Measurements from ENCODE around the gene SLC12A8. TPM values are rescaled to one million over a fixed set of nuclear protein-coding genes. Genes with fewer than 3 reads are reported as not detected.

SLC12A8 gene
- total and polyA plus RNA-seq, 2 experiments from 2014 or later = 3.4 to 7.8 TPM

DNA sequence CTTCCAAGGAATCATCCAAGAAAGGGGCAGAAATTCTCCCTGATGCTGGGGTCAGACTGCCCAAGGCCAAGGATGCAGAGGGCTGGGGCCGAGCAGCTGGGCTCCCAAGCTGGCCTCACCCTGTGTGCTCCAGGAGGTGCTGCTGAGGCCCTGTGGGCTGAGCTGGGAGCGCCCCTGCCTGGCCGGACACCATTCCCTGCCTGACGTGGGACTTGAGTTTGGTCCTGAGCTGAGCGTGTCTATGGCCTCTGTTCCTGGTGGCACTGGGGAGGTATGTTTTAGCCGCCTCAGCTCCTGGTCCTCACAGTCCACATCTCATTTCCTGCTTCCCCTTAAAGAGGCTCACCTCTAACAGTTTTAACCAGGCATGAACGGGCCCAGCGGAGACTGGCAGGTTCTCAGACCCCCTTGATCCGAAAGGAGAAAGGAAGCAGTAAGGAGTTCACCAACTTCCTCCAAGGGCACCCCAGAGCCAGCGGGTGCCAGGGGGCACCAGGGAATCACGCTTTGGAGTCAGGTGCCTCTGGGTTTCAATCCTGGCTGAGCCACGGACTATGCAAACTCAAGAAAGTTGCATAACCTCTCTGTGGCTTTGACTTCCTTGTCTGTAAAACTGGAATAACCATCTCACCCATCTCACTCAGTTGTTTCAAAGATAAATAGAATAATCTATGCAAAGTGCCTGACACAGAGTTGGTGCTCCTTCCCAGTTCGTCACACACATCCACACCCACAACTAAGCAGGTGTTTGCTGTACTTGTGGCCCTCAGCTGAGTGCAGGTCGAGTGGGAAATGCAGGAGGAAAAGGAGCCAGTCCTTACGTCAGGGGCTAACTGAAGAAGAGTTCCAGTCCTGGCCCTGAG is 48.6 kb downstream of the SLC12A8 start:
- H3K4me1 ChIP-seq (ENCODE audit: insufficient read depth) = peaks cover 14% of the 10 kb centered on the region; the same call in 1 of the 2 replicates
- no peaks in the 10 kb centered on the region for H3K27me3 ChIP-seq (replicated peaks; ENCODE audit: insufficient read depth)
- in situ Hi-C loops (cut with MboI) = no loop called here
- no peaks in the 10 kb centered on the region for H3K79me2 ChIP-seq (ENCODE audit: insufficient read depth)
- H3K9me2 ChIP-seq (ENCODE audit: insufficient read depth) = no peaks in the 10 kb centered on the region
- no peaks in the 10 kb centered on the region for H3K36me3 ChIP-seq (ENCODE audit: low read depth)
- TF ChIP-seq EZH2phosphoT487 (IDR thresholded peaks at IDR 0.05; ENCODE audit: insufficient read depth, low read depth) = no peak
- no peak for TF ChIP-seq EZH2 (IDR thresholded peaks at IDR 0.05; ENCODE audit: insufficient read depth, poor library complexity, severe bottlenecking)
- DNase-seq = peak; percentile 29
- no peaks in the 10 kb centered on the region for H4K20me1 ChIP-seq (ENCODE audit: insufficient read depth)
- H2AFZ ChIP-seq = no peak overlapping the region
- H3F3A ChIP-seq (ENCODE audit: insufficient read depth) = no peaks in the 10 kb centered on the region
- H3K27ac ChIP-seq = no peak overlapping the region
- H3K9me3 ChIP-seq (ENCODE audit: low read depth) = no peaks in the 10 kb centered on the region
- no peak overlapping the region for H3K4me2 ChIP-seq (ENCODE audit: unreplicated experiment)
- WGBS, 2 experiments (ENCODE audit: low coverage in 1 of 2, low lambda C conversion rate in 2 of 2, missing lambda C conversion rate in 2 of 2) = 82 to 87% methylated on average over 14 to 15 of the region's 15 CpGs
- no peak overlapping the region for H3K9ac ChIP-seq
- H3K4me3 ChIP-seq = no peak overlapping the region

DNA sequence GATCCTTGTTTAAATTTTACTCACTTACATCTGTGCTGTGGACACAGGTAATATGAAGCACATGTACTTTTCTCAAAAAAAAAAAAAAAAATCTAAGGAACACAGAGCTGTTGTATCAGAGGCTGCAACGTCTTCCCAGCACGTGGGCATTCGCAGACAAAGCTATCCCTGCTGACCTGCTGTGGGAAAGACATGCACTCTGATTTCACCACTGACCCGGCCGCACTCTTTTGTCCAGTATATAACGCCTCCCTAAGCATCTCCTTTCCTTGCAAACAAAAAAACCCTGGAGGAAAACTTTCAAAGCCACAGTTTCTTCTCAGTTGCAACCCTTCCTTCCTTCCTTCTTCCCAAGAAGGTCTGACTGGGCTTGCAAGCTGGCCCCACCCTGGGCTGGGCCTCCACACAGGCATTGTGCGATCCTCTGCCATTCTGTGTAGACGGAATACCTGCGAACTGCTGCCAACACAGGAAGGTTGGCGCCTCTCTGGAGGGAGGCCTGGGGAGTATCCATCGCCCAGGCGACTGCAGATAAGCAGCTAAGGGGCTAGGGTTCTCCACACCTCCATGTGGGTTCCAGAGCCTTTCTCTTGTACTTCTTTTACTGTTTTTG is 50.8 kb downstream of the SLC12A8 start:
- WGBS, 2 experiments (ENCODE audit: low coverage in 1 of 2, low lambda C conversion rate in 2 of 2, missing lambda C conversion rate in 2 of 2) = 73 to 80% methylated on average over 12 of the region's 12 CpGs
- H3K79me2 ChIP-seq (ENCODE audit: insufficient read depth) = no peaks in the 10 kb centered on the region
- H3K9ac ChIP-seq = no peak overlapping the region
- H2AFZ ChIP-seq = no peak overlapping the region
- no peaks in the 10 kb centered on the region for H3K9me2 ChIP-seq (ENCODE audit: insufficient read depth)
- H3K27me3 ChIP-seq (replicated peaks; ENCODE audit: insufficient read depth) = no peaks in the 10 kb centered on the region
- H3K27ac ChIP-seq = no peak overlapping the region
- no peaks in the 10 kb centered on the region for H3K9me3 ChIP-seq (ENCODE audit: low read depth)
- no peaks in the 10 kb centered on the region for H3F3A ChIP-seq (ENCODE audit: insufficient read depth)
- no peaks in the 10 kb centered on the region for H3K36me3 ChIP-seq (ENCODE audit: low read depth)
- peaks cover 15% of the 10 kb centered on the region; the same call in 1 of the 2 replicates for H3K4me1 ChIP-seq (ENCODE audit: insufficient read depth)
- no peaks in the 10 kb centered on the region for H4K20me1 ChIP-seq (ENCODE audit: insufficient read depth)
- no peak overlapping the region for H3K4me2 ChIP-seq (ENCODE audit: unreplicated experiment)
- no peak overlapping the region for H3K4me3 ChIP-seq
- DNase-seq = no peak
- TF ChIP-seq EZH2 (IDR thresholded peaks at IDR 0.05; ENCODE audit: insufficient read depth, poor library complexity, severe bottlenecking) (no peak), EZH2phosphoT487 (IDR thresholded peaks at IDR 0.05; ENCODE audit: insufficient read depth, low read depth) (no peak)
- in situ Hi-C loops (cut with MboI) = no loop called here

DNA sequence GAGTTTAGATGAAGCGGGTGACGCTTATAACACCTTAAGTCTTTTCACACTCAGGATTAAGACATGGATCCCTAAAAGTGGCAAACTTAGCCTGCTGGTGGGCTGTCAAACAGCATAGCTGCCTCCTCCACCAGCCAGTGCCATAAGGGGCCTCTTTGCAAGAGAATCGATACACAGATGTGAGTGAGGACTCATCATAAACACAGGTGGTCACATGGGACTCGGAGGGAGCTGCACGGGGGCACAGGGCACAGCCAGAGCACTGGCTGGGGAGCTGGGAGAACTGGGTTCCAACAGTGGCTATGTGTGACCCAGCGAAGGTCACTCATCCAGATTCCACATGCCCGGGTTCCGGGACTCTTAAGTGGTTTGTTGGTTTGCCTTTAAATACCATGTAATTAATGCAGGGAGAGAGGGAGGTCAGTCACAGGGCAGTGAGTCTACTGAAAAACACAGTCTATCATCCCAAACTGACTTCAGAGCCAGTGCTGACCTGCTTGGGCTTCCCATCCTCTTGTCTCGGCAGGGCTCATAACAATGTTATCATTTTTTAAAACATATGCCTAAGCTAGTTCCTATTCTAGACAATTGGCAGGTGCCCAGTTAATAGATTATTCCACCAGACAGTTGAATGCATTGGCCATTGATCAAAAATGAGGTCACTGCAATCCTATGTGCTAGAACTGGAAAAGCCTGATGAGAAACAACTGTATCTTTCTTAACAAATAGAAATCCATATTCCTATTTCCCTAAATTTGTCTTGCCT is 51.8 kb downstream of the SLC12A8 start:
- WGBS, 2 experiments (ENCODE audit: low coverage in 1 of 2, low lambda C conversion rate in 2 of 2, missing lambda C conversion rate in 2 of 2) = 76 to 77% methylated on average over 9 of the region's 9 CpGs
- Histone ChIP-seq H4K20me1 (ENCODE audit: insufficient read depth) (no peaks in the 10 kb centered on the region), H3K9me2 (ENCODE audit: insufficient read depth) (no peaks in the 10 kb centered on the region), H3K79me2 (ENCODE audit: insufficient read depth) (no peaks in the 10 kb centered on the region), H2AFZ (no peak overlapping the region), H3K36me3 (ENCODE audit: low read depth) (no peaks in the 10 kb centered on the region), H3F3A (ENCODE audit: insufficient read depth) (no peaks in the 10 kb centered on the region), H3K4me1 (ENCODE audit: insufficient read depth) (0 out of 2 replicates have a peak, but pooled peaks cover 12% of the 10 kb centered on the region), H3K4me2 (ENCODE audit: unreplicated experiment) (no peak overlapping the region), H3K27ac (no peak overlapping the region), H3K4me3 (no peak overlapping the region), H3K27me3 (replicated peaks; ENCODE audit: insufficient read depth) (no peaks in the 10 kb centered on the region), H3K9ac (no peak overlapping the region), H3K9me3 (ENCODE audit: low read depth) (no peaks in the 10 kb centered on the region)
- DNase-seq = peak; percentile 59
- in situ Hi-C loops (cut with MboI) = no loop called here
- TF ChIP-seq EZH2phosphoT487 (IDR thresholded peaks at IDR 0.05; ENCODE audit: insufficient read depth, low read depth) = no peak
- TF ChIP-seq EZH2 (IDR thresholded peaks at IDR 0.05; ENCODE audit: insufficient read depth, poor library complexity, severe bottlenecking) = no peak

DNA sequence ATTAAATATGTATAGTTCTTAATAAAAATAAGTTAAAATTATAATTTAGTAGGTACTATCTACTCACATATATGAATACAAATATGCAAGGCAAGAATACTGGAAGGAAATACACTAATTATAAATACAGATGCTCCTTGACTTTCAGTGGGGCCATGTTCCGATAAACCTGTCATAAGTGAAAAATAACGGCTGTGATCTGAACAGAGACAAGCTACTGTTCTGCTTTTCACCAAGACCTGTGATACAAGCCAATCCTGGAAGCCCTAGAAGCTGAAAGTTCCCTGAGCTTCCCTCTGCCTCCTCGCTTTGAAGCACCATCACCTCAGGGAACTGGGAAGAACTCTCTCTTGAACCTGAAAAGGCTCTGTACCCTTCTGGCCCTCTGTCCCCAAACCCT is 55.4 kb downstream of the SLC12A8 start:
- H3K9ac ChIP-seq = no peak overlapping the region
- H3K27me3 ChIP-seq (replicated peaks; ENCODE audit: insufficient read depth) = no peaks in the 10 kb centered on the region
- TF ChIP-seq EZH2phosphoT487 (IDR thresholded peaks at IDR 0.05; ENCODE audit: insufficient read depth, low read depth) = no peak
- TF ChIP-seq EZH2 (IDR thresholded peaks at IDR 0.05; ENCODE audit: insufficient read depth, poor library complexity, severe bottlenecking) = no peak
- DNase-seq = no peak
- in situ Hi-C loops (cut with MboI) = no loop called here
- H3K9me2 ChIP-seq (ENCODE audit: insufficient read depth) = no peaks in the 10 kb centered on the region
- no peaks in the 10 kb centered on the region for H3K9me3 ChIP-seq (ENCODE audit: low read depth)
- H3K36me3 ChIP-seq (ENCODE audit: low read depth) = no peaks in the 10 kb centered on the region
- H3K4me3 ChIP-seq = no peak overlapping the region
- no peak overlapping the region for H3K27ac ChIP-seq
- no peak overlapping the region for H3K4me2 ChIP-seq (ENCODE audit: unreplicated experiment)
- H4K20me1 ChIP-seq (ENCODE audit: insufficient read depth) = no peaks in the 10 kb centered on the region
- H3K4me1 ChIP-seq (ENCODE audit: insufficient read depth) = peaks cover 15% of the 10 kb centered on the region
- no peak overlapping the region for H2AFZ ChIP-seq
- 94 to 97% methylated on average over 3 of the region's 3 CpGs for WGBS, 2 experiments (ENCODE audit: low coverage in 1 of 2, low lambda C conversion rate in 2 of 2, missing lambda C conversion rate in 2 of 2)
- H3K79me2 ChIP-seq (ENCODE audit: insufficient read depth) = no peaks in the 10 kb centered on the region
- H3F3A ChIP-seq (ENCODE audit: insufficient read depth) = 0 out of 2 replicates have a peak, but pooled peaks cover 2% of the 10 kb centered on the region

Data from GM23248 (cell line).